ENCODE measurements around the gene MELTF. TPM values are rescaled to one million over a fixed set of nuclear protein-coding genes. Genes with fewer than 3 reads are reported as not detected.
A peak's percentile ranks its signal among the peaks of the same experiment; 100 is the strongest.

MELTF gene
- total and polyA plus RNA-seq, 9 of the 15 experiments (the other 6 are each of a cell fraction or from before 2014, with no cell fraction given): 0.35 to 10.5 (median 4.5) TPM

- TF ChIP-seq MEF2D (tag; conservative IDR thresholded peaks at IDR 0.05; ENCODE audit: low read depth): no peak
- no peak for TF ChIP-seq ZKSCAN1 (IDR thresholded peaks at IDR 0.05; ENCODE audit: low read depth, low read length)
- TF ChIP-seq, protein P1, sequence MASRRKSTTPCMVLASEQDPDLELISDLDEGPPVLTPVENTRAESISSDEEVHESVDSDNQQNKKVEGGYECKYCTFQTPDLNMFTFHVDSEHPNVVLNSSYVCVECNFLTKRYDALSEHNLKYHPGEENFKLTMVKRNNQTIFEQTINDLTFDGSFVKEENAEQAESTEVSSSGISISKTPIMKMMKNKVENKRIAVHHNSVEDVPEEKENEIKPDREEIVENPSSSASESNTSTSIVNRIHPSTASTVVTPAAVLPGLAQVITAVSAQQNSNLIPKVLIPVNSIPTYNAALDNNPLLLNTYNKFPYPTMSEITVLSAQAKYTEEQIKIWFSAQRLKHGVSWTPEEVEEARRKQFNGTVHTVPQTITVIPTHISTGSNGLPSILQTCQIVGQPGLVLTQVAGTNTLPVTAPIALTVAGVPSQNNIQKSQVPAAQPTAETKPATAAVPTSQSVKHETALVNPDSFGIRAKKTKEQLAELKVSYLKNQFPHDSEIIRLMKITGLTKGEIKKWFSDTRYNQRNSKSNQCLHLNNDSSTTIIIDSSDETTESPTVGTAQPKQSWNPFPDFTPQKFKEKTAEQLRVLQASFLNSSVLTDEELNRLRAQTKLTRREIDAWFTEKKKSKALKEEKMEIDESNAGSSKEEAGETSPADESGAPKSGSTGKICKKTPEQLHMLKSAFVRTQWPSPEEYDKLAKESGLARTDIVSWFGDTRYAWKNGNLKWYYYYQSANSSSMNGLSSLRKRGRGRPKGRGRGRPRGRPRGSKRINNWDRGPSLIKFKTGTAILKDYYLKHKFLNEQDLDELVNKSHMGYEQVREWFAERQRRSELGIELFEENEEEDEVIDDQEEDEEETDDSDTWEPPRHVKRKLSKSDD (conservative IDR thresholded peaks at IDR 0.05; ENCODE audit: low read length): no peak
- TF ChIP-seq KDM1A (IDR thresholded peaks at IDR 0.05): no peak
- TF ChIP-seq, protein P2, sequence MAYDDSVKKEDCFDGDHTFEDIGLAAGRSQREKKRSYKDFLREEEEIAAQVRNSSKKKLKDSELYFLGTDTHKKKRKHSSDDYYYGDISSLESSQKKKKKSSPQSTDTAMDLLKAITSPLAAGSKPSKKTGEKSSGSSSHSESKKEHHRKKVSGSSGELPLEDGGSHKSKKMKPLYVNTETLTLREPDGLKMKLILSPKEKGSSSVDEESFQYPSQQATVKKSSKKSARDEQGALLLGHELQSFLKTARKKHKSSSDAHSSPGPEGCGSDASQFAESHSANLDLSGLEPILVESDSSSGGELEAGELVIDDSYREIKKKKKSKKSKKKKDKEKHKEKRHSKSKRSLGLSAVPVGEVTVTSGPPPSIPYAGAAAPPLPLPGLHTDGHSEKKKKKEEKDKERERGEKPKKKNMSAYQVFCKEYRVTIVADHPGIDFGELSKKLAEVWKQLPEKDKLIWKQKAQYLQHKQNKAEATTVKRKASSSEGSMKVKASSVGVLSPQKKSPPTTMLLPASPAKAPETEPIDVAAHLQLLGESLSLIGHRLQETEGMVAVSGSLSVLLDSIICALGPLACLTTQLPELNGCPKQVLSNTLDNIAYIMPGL (CRISPR knock-in tag; IDR thresholded peaks at IDR 0.05): 0 out of 2 replicates have a peak, but pooled peaks have one; percentile 10
- peak; percentile 20 for TF ChIP-seq KDM5B (IDR thresholded peaks at IDR 0.05; ENCODE audit: insufficient replicate concordance, low read depth, low read length)
- no peak for TF ChIP-seq NRF1 (conservative IDR thresholded peaks at IDR 0.05 in 1 of 2, IDR thresholded peaks at IDR 0.05 in 1 of 2)
- TF ChIP-seq, protein P3, sequence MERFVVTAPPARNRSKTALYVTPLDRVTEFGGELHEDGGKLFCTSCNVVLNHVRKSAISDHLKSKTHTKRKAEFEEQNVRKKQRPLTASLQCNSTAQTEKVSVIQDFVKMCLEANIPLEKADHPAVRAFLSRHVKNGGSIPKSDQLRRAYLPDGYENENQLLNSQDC (CRISPR knock-in tag; IDR thresholded peaks at IDR 0.05): no peak
- TF ChIP-seq GATAD2A (IDR thresholded peaks at IDR 0.05): no peak
- TF ChIP-seq RAD51 (IDR thresholded peaks at IDR 0.05; ENCODE audit: borderline replicate concordance, low read depth): no peak
These were observed 62.0 kb downstream of the MELTF start (continued) for GRCh38 chr3:196967412-196968232.

Data from K562 (cell line).